HFFc6 (cell line): ENCODE data around the gene ATE1. TPM values are rescaled to one million over a fixed set of nuclear protein-coding genes. Genes with fewer than 3 reads are reported as not detected.

Experiments used
- DNase-seq: peaks from one replicate; pipeline ENCODE4 v3.0.0-alpha.2; 2018
- H3K27ac Mint-ChIP-seq: 2 replicates; pipeline ENCODE4 v1.8.0; 2020; ENCODE audit warnings: mild to moderate bottlenecking, mixed read lengths
- H3K27me3 Mint-ChIP-seq: 2 replicates; pipeline ENCODE4 v1.8.0; 2021; ENCODE audit warnings: mild to moderate bottlenecking, moderate library complexity, mixed read lengths; ENCODE audit not compliant: insufficient read depth
- H3K36me3 Mint-ChIP-seq: 2 replicates; pipeline ENCODE4 v1.8.0; 2021; ENCODE audit warnings: low read depth, mixed read lengths
- H3K4me1 Mint-ChIP-seq: 2 replicates; pipeline ENCODE4 v1.8.0; 2020; ENCODE audit warnings: low read depth, mixed read lengths
- H3K4me3 Mint-ChIP-seq: 2 replicates; pipeline ENCODE4 v1.8.0; 2020; ENCODE audit warnings: mild to moderate bottlenecking, moderate library complexity, mixed read lengths
- H3K9me3 Mint-ChIP-seq: 2 replicates; pipeline ENCODE4 v1.8.0; 2020; ENCODE audit warnings: mild to moderate bottlenecking, mixed read lengths
- total RNA-seq, 6 experiments: library from RNA; stranded (reverse); fragmentation: NEBNext Ultra II Directional; extraction: Animal tissue kit (Norgen Biotek cat#: 25700); gene quantifications; 2 replicates in 1 of 6; 3 replicates in 5 of 6; pipeline ENCODE4 v1.2.3, GENCODE V29; 2021
- TF ChIP-seq, protein P1 (sequence below): fragments of 200-600 bp; sonication (generic); IDR thresholded peaks from 2 replicates; pipeline ENCODE4 v1.5.0; 2021; ENCODE audit warnings: antibody characterized with exemption, mild to moderate bottlenecking

The ATE1 gene
- total RNA-seq, 6 experiments from 2014 or later = 19.4 to 25.2 (median 21.0) TPM

DNA sequence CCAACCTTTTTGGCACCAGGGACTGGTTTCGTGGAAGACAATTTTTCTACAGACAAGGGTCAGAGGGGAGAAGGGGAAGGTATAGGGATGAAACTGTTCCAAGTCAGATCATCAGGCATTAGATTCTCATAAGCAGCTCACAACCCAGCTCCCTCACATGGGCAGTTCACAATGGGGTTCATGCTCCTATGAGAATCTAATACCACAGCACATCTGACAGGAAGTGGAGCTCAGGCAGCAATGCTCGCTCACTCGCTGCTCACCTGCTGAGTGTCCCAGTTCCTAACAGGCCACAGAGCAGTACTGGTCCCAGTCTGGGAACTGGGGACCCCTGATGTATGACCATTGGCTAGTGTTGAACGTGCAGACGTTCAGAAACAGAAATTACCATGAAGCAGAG, 63.7 kb downstream of the ATE1 start:
- TF ChIP-seq, protein P1, sequence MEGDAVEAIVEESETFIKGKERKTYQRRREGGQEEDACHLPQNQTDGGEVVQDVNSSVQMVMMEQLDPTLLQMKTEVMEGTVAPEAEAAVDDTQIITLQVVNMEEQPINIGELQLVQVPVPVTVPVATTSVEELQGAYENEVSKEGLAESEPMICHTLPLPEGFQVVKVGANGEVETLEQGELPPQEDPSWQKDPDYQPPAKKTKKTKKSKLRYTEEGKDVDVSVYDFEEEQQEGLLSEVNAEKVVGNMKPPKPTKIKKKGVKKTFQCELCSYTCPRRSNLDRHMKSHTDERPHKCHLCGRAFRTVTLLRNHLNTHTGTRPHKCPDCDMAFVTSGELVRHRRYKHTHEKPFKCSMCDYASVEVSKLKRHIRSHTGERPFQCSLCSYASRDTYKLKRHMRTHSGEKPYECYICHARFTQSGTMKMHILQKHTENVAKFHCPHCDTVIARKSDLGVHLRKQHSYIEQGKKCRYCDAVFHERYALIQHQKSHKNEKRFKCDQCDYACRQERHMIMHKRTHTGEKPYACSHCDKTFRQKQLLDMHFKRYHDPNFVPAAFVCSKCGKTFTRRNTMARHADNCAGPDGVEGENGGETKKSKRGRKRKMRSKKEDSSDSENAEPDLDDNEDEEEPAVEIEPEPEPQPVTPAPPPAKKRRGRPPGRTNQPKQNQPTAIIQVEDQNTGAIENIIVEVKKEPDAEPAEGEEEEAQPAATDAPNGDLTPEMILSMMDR = no peak
- no peaks in the 10 kb centered on the region for H3K4me1 Mint-ChIP-seq
- H3K36me3 Mint-ChIP-seq = peaks cover 10% of the 10 kb centered on the region
- H3K27ac Mint-ChIP-seq = no peak overlapping the region
- H3K9me3 Mint-ChIP-seq = no peaks in the 10 kb centered on the region
- DNase-seq = no peak
- no peak overlapping the region for H3K4me3 Mint-ChIP-seq
- H3K27me3 Mint-ChIP-seq = peaks cover 3% of the 10 kb centered on the region; the same call in 1 of the 2 replicates

DNA sequence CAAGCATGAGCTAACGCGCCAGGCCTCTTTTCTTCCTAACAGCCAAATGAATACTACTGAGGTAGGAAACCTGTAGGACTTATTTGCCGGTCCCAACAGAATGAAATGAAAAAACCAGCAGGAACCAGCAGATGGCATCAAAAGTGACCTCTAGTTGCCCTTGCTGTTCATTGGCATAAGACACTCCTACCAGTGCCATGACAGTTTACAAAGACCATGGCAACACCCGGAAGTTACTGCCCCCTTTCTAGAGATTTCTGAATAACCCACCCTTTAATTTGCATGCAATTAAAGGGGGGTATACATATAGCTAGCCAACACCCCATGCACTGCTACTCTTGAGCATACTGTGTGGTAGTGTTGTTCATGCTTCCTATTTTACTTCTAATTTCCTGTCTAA, 65.2 kb downstream of the ATE1 start:
- H3K9me3 Mint-ChIP-seq = no peaks in the 10 kb centered on the region
- DNase-seq = no peak
- no peak overlapping the region for H3K4me3 Mint-ChIP-seq
- H3K36me3 Mint-ChIP-seq = peaks cover 12% of the 10 kb centered on the region
- H3K27ac Mint-ChIP-seq = no peak overlapping the region
- TF ChIP-seq, protein P1 = no peak
- no peaks in the 10 kb centered on the region for H3K4me1 Mint-ChIP-seq
- 0 out of 2 replicates have a peak, but pooled peaks cover 3% of the 10 kb centered on the region for H3K27me3 Mint-ChIP-seq

DNA sequence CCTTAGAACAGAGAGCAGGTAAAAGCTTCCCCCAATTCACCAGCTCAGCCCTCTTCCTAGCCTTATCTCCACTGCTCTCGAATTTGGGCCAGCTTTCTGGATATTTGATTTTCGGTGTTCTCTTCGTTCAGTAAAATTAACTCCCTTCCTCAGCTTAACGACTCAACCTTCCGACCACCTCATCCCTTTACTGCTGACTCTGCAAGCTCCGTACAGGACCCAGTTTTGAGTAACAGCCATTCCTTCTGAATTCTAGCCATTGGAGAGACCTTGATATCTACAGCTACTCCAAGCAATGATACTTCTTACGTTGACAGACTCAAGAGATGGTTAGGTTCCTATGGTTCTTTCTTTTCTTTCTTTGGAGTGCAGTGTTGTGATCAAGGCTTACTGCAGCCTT, 65.8 kb downstream of the ATE1 start:
- Mint-ChIP-seq H3K27ac (no peak overlapping the region), H3K36me3 (peaks cover 18% of the 10 kb centered on the region), H3K4me1 (no peaks in the 10 kb centered on the region), H3K27me3 (peaks cover 2% of the 10 kb centered on the region; the same call in 1 of the 2 replicates), H3K4me3 (no peak overlapping the region), H3K9me3 (no peaks in the 10 kb centered on the region)
- TF ChIP-seq, protein P1 = no peak
- DNase-seq = no peak

DNA sequence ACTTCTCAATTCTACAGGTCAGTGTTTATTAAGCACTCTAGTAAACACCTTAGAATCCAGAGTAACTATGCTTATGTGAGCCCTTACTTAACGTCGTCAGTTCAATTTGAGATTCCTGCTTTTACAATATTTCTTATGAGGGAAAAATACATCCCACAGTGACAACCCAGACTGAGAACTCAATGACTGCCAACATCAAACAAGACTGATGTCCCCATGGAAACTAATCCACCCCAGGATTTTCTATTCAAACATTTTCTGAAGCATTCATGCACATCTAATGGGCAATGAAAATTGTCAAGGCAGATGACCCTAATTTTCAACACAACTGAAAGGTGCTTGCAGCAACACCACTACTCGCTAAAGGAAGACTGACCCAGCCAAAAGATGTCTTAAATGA, 67.0 kb downstream of the ATE1 start:
- no peak for DNase-seq

DNA sequence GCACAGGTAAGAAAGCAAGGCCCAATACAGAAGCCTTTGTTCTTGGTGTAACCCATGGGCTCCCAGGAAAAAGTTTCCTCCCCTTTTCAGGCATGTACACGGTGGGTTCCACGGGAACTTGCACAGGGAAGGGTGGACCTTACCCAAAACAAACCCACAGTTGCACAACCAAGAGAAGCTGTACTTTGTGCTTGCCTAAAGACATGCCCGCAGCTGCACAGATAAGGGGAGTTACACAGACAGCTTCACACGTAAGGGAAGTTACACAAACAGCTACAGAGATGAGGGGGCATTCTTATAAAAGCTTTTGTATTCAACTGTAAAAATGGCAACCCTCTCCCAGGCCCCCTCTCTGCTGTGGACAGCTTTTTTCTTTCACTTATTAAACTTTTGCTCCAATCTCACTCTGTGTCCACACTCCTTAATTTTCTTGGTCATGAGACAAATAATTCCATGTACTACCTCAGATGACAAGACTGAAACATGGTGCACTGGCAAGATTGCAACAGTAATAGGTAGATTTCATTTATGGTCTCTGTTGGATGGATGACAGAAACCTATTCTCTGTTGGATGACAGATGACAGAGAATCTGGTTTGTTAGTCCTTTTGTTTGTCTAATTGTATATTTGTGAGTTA, 72.9 kb downstream of the ATE1 start:
- Mint-ChIP-seq H3K27me3 (no peaks in the 10 kb centered on the region; the same call in 1 of the 2 replicates), H3K4me1 (no peaks in the 10 kb centered on the region), H3K9me3 (no peaks in the 10 kb centered on the region), H3K27ac (no peak overlapping the region), H3K4me3 (no peak overlapping the region), H3K36me3 (peaks cover 18% of the 10 kb centered on the region)
- TF ChIP-seq, protein P1 = no peak
- DNase-seq = no peak

More for the DNA sequence above, 67.0 kb downstream of the ATE1 start:
- H3K4me3 Mint-ChIP-seq = no peak overlapping the region
- H3K4me1 Mint-ChIP-seq = no peaks in the 10 kb centered on the region
- H3K27ac Mint-ChIP-seq = no peak overlapping the region
- no peaks in the 10 kb centered on the region for H3K9me3 Mint-ChIP-seq
- H3K27me3 Mint-ChIP-seq = peaks cover 2% of the 10 kb centered on the region; the same call in 1 of the 2 replicates
- TF ChIP-seq, protein P1 = no peak
- H3K36me3 Mint-ChIP-seq = peaks cover 18% of the 10 kb centered on the region
